D721Med (cell line): ENCODE measurements around the gene OOSP3.

ENCODE experiments used
- DNase-seq: peaks from one replicate; pipeline ENCODE4 v3.0.0; 2011; ENCODE audit warnings: low spot score; ENCODE audit not compliant: insufficient read length
- FAIRE-seq: peaks from 2 replicates; lab custom pipeline; 2011; peaks lifted over from hg19 to GRCh38; lab: Jason Lieb, UNC
- TF ChIP-seq, protein P1 (sequence below): IDR thresholded peaks from 2 replicates; pipeline ENCODE4 v1.5.1; 2012; ENCODE audit warnings: mild to moderate bottlenecking, control low read depth; ENCODE audit not compliant: insufficient read depth; ENCODE audit errors: missing control alignments

The OOSP3 gene

DNA sequence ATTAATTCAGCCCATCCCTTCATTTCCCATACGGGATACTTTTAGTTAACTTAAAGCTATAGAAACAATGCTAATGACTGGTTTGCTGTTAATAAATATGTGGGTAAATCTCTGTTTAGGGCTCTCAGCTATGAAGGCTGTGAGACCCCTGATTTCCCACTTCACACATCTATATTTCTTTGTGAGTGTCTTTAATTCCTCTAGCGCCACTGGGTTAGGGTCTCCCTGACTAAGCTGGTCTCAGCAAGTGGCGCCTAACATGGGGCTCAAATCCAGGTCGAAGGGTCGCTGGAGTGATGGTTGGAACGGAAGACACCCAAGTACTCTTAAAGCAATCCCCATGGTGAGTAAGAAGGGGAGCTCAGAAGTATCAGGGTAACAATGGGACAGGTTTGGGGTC lies 45.2 kb downstream of the OOSP3 start:
- DNase-seq (no peak), FAIRE-seq (no peak)
- TF ChIP-seq, protein P1, sequence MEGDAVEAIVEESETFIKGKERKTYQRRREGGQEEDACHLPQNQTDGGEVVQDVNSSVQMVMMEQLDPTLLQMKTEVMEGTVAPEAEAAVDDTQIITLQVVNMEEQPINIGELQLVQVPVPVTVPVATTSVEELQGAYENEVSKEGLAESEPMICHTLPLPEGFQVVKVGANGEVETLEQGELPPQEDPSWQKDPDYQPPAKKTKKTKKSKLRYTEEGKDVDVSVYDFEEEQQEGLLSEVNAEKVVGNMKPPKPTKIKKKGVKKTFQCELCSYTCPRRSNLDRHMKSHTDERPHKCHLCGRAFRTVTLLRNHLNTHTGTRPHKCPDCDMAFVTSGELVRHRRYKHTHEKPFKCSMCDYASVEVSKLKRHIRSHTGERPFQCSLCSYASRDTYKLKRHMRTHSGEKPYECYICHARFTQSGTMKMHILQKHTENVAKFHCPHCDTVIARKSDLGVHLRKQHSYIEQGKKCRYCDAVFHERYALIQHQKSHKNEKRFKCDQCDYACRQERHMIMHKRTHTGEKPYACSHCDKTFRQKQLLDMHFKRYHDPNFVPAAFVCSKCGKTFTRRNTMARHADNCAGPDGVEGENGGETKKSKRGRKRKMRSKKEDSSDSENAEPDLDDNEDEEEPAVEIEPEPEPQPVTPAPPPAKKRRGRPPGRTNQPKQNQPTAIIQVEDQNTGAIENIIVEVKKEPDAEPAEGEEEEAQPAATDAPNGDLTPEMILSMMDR = no peak

DNA sequence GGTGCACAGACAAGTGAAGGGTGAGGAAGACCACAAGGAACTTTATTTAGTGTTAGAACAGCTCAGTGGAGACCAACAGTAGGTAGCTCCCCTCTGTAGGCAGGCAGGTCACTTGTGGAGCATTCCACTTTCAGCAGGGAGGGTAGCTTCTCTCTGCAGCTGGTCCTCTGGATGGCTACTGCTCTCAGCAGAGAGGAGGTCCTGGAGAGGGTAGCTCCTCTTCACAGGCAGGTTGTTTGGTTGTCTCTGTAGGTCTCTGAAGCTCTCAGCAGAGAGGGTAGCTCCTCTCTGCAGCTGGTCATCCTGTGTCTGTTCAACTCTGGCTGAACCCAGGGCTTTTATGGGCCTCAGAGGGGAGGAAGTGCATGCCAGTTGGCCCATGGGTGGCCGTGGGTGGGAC lies 53.1 kb downstream of the OOSP3 start:
- DNase-seq (no peak), FAIRE-seq (no peak)
- TF ChIP-seq, protein P1 = no peak

DNA sequence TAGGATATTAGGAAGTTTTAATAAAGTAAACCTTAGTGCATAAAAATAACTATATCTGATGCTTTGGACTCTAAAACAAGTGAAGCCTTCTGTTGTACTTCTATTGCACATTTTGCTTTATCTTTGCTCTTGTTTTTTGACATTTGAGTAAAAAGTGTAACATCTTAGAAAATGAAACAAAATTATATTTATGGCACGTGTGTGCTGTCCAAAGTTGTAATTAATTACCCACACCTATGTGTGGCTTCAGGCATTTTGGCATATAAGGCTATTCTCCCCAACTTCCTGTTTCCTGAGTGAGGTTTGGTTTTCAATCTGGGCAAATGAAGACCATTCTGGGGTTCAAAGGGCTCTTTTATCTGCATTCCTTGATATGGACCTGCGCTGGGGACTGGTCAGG lies 59.5 kb downstream of the OOSP3 start, which contains the start of gene OOSP1:
TSS of gene OOSP1 (plus strand) at position 301 of the 400 bp plus-strand sequence. CDS start at position 324, 23 bp downstream.
- TF ChIP-seq, protein P1 = no peak
- DNase-seq (no peak), FAIRE-seq (no peak)

DNA sequence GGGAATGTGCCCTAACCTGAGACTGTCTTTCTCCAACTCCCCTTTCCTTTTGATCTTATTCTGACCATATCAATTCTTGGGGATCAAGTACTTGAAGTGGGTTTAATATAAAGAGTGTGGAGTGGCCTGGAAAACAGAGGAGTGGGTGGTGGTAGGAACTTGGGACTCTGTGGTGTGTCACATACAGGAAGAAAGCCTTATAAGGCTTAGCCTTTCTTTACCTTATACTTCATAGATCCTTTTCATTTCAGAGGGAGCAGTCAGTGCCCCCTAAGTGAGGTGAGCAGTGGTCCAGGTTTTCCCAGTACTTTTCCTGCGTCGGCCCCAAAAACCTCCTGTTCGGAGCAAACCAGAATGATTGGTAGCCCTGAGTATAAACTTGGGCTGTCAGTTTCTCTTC lies 60.1 kb downstream of the OOSP3 start:
- TF ChIP-seq, protein P1 = no peak
- no peak for FAIRE-seq

DNA sequence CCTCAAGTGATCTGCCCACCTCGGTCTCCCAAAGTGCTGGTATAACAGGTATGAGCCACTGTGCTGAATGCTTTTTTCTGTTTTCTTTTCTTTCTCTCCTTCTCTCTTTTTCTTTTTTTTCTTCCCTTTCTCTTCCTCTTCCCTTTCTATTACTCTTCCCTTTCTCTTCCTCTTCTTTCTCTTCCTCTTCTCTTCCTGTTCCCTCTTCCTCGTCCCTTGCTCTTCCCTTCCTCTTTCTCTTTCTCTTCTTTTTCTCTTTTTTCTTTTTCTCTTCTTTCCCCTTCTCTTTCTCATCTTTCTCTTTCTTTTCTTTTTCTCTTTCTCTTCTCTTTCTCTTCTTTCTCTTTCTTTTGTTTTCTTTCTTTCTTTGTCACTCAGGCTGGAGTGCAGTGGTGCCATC lies 60.9 kb downstream of the OOSP3 start:
- TF ChIP-seq, protein P1 = no peak
- no peak for DNase-seq
- no peak for FAIRE-seq

More for the DNA sequence above, 60.1 kb downstream of the OOSP3 start:
- DNase-seq = no peak

DNA sequence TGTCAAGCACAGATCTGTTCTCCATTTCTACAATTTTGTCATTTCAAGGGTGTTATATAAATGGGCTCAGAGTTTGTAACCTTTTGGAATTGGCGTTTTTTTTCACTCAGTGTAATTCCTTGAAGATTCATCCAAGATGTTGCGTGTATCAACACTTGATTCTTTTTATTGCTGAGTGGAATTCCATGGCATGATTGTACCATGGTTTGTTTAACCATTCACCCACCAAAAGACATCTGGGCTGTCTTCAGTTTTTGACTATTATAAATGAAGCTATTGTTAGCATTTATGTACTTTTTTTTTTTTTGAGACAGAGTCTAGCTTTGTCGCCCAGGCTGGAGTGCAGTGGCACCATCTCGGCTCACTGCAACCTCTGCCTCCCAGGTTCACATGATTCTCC lies 62.5 kb downstream of the OOSP3 start:
- TF ChIP-seq, protein P1 = no peak
- DNase-seq (no peak), FAIRE-seq (no peak)

DNA sequence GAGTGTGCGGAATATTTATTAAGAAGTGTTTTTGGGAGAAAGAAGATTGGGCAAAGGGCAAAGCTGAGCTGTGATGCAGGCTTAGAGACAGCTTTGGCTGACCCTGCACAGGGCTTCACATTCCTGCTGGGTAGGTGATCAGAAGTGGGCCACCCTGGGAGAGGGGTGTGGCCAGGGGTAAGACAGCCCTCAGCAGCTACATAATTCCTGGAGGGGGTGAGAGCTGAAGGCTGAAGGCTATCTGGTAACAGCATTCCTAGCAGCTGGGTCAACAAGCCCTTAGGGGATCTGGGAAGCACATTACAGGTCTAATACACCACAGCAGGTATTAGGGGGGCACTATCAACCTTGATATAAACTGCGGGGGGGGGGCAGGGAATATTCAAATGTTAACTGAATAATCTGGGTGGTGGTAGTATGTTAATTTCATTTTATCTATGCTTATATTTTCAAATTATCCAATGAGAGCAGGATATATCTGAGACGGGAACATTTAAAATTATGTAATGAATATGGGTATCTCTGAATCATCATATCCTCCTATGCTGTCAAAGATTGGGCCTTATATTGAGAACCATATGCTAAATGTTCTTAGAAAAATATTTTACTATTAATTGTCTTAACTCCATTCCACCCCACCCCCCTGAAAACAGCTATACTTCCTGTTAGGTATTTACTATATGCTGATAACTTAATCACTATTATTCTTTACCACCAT lies 65.6 kb downstream of the OOSP3 start:
- TF ChIP-seq, protein P1 = no peak
- DNase-seq = no peak
- FAIRE-seq = no peak
